ENCODE measurements around the gene MYO7A.

The MYO7A gene

DNA sequence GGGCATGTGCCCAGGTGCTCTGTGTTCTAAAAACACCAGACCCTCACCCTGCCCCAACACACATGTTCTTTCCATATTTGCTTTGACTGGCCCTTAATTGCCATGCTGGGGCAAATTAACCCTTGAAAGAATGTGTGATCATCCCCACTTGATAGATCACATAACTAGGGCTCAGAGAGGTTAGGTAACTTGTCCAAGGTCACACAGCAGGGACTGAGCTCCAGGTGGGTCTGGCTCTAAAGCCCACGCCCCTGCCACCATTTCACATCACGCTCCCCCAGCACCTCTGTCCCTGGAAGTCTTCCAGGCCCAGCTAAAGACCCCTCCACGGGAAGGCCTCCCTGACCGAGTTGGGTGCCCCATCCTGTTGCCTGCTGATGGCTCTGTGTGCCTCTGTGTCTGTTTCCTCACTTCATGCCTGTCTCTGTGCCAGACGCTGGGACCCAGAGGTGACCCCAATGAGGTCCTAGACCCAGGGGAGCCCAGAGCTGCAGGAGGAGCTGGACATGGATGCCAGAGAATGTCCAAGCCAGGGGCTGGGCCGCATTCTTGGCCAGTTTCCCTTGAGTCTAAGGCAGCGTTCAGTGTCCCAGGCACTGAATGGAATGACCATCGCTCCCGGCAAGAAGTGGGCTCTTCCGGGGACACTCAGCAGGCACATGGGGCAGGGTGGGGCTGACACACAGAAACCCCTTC, 79.7 kb downstream of the MYO7A start:
- no peak overlapping the region for H3K27ac ChIP-seq
- H4K20me1 ChIP-seq (ENCODE audit: insufficient read depth): no peaks in the 10 kb centered on the region
- no peak overlapping the region for H2AFZ ChIP-seq (ENCODE audit: low read depth)
- H3K79me2 ChIP-seq (ENCODE audit: insufficient read depth, low read depth): no peaks in the 10 kb centered on the region
- no peak overlapping the region for H3K9ac ChIP-seq
- no peak overlapping the region for H3K4me2 ChIP-seq
- H3K36me3 ChIP-seq (ENCODE audit: insufficient read depth): no peaks in the 10 kb centered on the region
- no peak overlapping the region for H3K4me3 ChIP-seq (IDR thresholded peaks at IDR 0.05; ENCODE audit: insufficient read depth, low read depth, low read length)
- H3K27me3 ChIP-seq (ENCODE audit: insufficient read depth, low read depth): no peaks in the 10 kb centered on the region
- TF ChIP-seq, protein P1, sequence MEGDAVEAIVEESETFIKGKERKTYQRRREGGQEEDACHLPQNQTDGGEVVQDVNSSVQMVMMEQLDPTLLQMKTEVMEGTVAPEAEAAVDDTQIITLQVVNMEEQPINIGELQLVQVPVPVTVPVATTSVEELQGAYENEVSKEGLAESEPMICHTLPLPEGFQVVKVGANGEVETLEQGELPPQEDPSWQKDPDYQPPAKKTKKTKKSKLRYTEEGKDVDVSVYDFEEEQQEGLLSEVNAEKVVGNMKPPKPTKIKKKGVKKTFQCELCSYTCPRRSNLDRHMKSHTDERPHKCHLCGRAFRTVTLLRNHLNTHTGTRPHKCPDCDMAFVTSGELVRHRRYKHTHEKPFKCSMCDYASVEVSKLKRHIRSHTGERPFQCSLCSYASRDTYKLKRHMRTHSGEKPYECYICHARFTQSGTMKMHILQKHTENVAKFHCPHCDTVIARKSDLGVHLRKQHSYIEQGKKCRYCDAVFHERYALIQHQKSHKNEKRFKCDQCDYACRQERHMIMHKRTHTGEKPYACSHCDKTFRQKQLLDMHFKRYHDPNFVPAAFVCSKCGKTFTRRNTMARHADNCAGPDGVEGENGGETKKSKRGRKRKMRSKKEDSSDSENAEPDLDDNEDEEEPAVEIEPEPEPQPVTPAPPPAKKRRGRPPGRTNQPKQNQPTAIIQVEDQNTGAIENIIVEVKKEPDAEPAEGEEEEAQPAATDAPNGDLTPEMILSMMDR (conservative IDR thresholded peaks at IDR 0.05; ENCODE audit: low read depth, low read length): no peak
- no peaks in the 10 kb centered on the region for H3K4me1 ChIP-seq (ENCODE audit: low read depth, poor library complexity, severe bottlenecking)

DNA sequence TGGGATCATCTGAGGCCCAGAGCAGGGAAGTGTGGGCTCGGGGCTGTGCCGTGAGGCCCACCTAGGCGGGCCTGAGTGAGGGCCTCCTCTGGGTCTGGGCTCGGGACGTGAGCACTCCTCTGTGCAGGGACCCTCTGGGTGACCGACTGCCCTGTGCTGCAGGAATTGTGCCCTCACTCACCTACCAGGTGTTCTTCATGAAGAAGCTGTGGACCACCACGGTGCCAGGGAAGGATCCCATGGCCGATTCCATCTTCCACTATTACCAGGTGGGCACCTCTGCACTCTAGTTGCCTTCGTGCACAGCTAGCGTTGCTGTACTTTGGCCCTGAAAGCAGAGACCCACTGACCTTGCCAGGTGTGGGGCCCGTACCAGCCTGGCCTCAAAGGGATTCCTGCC, 80.5 kb downstream of the MYO7A start:
- H3K36me3 ChIP-seq (ENCODE audit: insufficient read depth): no peaks in the 10 kb centered on the region
- H3K9ac ChIP-seq: no peak overlapping the region
- no peak overlapping the region for H3K4me3 ChIP-seq (IDR thresholded peaks at IDR 0.05; ENCODE audit: insufficient read depth, low read depth, low read length)
- H3K4me2 ChIP-seq: no peak overlapping the region
- no peak overlapping the region for H2AFZ ChIP-seq (ENCODE audit: low read depth)
- no peak overlapping the region for H3K27ac ChIP-seq
- H4K20me1 ChIP-seq (ENCODE audit: insufficient read depth): no peaks in the 10 kb centered on the region
- no peaks in the 10 kb centered on the region for H3K4me1 ChIP-seq (ENCODE audit: low read depth, poor library complexity, severe bottlenecking)
- TF ChIP-seq, protein P1 (conservative IDR thresholded peaks at IDR 0.05; ENCODE audit: low read depth, low read length): no peak
- H3K27me3 ChIP-seq (ENCODE audit: insufficient read depth, low read depth): no peaks in the 10 kb centered on the region
- no peaks in the 10 kb centered on the region for H3K79me2 ChIP-seq (ENCODE audit: insufficient read depth, low read depth)

DNA sequence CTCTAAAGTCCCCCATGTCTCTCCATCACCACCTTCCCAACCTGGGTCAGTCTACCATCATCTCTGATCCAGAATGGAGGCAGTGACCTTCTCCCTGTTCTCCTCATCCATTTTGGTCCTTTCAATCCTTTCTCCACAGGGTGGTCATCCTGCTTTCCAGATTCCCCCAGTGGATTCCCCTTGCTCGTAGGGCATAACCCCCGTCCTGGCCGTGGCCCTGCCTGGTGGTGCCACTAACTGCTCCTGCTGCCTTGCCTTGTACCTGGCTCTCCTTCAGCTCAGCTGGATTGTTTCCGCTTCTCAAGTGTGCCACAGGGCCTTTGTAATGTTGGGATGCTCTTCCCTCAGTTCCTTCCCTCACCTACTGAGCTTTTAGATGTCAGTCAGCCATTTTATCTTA, 81.6 kb downstream of the MYO7A start:
- no peaks in the 10 kb centered on the region for H3K4me1 ChIP-seq (ENCODE audit: low read depth, poor library complexity, severe bottlenecking)
- no peak overlapping the region for H3K4me2 ChIP-seq
- H2AFZ ChIP-seq (ENCODE audit: low read depth): no peak overlapping the region
- no peaks in the 10 kb centered on the region for H3K27me3 ChIP-seq (ENCODE audit: insufficient read depth, low read depth)
- H3K9ac ChIP-seq: no peak overlapping the region
- no peak overlapping the region for H3K4me3 ChIP-seq (IDR thresholded peaks at IDR 0.05; ENCODE audit: insufficient read depth, low read depth, low read length)
- no peak overlapping the region for H3K27ac ChIP-seq
- TF ChIP-seq, protein P1 (conservative IDR thresholded peaks at IDR 0.05; ENCODE audit: low read depth, low read length): no peak
- no peaks in the 10 kb centered on the region for H3K36me3 ChIP-seq (ENCODE audit: insufficient read depth)
- H4K20me1 ChIP-seq (ENCODE audit: insufficient read depth): no peaks in the 10 kb centered on the region
- H3K79me2 ChIP-seq (ENCODE audit: insufficient read depth, low read depth): no peaks in the 10 kb centered on the region

DNA sequence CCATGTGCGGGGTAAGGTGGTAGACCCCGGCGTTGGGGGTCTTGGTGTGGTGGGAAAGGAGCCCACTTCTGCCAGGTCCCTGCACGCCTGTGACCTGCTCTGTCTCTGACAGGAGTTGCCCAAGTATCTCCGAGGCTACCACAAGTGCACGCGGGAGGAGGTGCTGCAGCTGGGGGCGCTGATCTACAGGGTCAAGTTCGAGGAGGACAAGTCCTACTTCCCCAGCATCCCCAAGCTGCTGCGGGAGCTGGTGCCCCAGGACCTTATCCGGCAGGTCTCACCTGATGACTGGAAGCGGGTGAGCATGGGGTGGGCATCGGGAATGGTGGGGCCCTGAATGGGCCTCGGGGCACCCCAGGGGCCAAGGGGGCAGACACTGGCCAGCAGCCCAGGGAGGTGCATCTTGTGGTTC, 83.0 kb downstream of the MYO7A start:
- Histone ChIP-seq H3K27ac (no peak overlapping the region), H2AFZ (ENCODE audit: low read depth) (no peak overlapping the region), H3K79me2 (ENCODE audit: insufficient read depth, low read depth) (no peaks in the 10 kb centered on the region), H3K9ac (no peak overlapping the region), H3K4me2 (no peak overlapping the region), H3K4me3 (IDR thresholded peaks at IDR 0.05; ENCODE audit: insufficient read depth, low read depth, low read length) (no peak overlapping the region), H3K27me3 (ENCODE audit: insufficient read depth, low read depth) (no peaks in the 10 kb centered on the region), H3K4me1 (ENCODE audit: low read depth, poor library complexity, severe bottlenecking) (no peaks in the 10 kb centered on the region), H3K36me3 (ENCODE audit: insufficient read depth) (no peaks in the 10 kb centered on the region), H4K20me1 (ENCODE audit: insufficient read depth) (no peaks in the 10 kb centered on the region)
- TF ChIP-seq, protein P1 (conservative IDR thresholded peaks at IDR 0.05; ENCODE audit: low read depth, low read length): no peak
